Fibroblast of the conjunctiva (primary cell): ENCODE data around the gene KNDC1.

ENCODE experiments used
- DNase-seq: peaks from one replicate; pipeline ENCODE4 v3.0.0-alpha.2; 2010; ENCODE audit warnings: low read depth

The KNDC1 gene

GRCh38 chr10:133177380-133178157, 17.6 kb downstream of the KNDC1 start:
- DNase-seq, result no peak

DNA sequence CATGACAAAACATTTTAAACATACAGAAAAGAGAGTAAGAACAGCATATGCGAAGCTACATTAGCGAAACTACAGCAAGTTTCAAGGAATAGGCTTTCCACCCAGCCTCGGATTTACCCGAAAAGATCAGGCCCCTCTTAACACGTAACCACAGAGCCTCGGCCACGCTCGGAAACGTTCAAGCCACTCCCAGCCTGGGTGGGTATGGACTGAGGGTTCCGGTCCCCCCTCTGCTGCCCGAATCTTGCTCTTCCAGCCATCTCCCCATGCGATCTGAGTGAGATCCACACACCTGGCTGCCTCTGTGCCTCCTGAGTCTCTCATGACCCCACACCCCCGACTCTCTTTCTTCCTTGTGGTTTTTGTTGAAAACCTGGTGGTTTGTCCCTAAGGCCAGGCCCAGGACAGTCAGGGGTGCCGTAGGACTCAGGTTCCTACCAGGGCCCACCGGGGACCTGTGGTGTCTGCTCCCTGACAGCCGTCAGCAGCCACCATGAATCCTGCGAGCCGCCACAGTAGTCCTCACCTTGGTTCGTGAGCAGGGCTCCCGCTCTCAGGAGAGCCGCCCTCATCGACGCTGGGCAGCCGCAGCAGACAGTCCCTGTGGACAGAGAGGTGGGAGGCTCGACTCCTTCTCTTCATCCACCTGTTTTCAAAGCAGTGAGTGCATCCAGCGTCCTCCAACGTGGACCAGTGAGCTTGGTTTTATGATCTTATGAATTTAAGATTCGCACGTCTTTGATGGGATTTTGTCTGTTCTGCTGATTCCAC, 18.5 kb downstream of the KNDC1 start:
- DNase-seq, result no peak

DNA sequence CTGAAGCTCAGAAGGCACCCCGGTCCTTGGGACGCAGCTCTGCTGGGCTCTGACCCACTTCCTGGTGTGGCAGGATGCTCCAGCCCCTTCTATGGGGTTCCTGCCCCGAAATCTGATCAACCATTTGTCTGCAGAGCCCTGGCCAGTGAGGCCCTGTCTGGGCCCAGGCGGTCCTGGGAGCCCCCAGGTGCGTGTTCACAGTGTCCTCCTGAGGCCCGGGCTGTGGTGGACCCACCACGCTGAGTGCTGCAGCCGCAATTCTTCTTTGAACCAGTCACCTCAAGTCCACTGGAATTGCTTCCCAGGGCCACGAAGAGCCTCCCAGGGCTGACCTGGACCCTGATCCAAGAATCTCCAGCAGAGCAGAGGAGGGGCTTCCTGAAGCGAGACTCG, 19.1 kb downstream of the KNDC1 start:
- no peak for DNase-seq

GRCh38 chr10:133179651-133180050, 19.6 kb downstream of the KNDC1 start:
- no peak for DNase-seq

- DNase-seq, result no peak
Observed at GRCh38 chr10:133180192-133180964, 20.4 kb downstream of the KNDC1 start.

DNA sequence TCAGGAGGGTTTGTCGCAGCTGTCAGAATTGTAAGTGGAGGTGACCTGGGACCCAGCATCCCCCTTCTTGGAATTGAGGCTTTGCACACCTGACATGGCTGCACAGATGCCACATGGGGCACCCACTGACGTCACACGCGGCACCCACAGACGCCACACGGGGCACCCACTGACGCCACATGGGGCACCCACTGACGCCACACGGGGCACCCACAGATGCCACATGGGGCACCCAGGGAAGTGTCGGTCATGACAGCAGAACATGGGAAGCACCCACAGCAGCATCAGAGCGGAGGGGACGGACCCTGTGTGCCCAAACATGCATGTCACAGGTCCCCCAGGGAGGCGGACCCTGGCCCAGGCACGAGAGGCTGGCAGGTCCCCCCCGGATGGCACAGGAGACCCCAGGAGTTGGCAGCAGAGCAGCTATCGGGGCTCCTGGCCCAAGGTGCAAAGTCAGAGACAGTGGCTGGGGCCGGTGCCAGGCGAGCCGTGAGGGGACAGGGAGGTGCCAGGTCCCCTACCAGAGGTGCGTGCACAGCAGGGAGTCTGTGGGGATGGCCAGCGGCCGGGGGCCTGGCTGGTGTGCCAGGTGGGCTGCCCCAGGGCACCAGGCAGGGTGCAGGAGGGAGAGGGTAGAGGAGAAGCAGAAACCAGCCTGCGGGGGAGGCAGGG, 21.1 kb downstream of the KNDC1 start:
- no peak for DNase-seq

- DNase-seq, result no peak
Observed at GRCh38 chr10:133182190-133182589, 22.2 kb downstream of the KNDC1 start.

GRCh38 chr10:133182791-133183645, 23.0 kb downstream of the KNDC1 start:
- no peak for DNase-seq

DNA sequence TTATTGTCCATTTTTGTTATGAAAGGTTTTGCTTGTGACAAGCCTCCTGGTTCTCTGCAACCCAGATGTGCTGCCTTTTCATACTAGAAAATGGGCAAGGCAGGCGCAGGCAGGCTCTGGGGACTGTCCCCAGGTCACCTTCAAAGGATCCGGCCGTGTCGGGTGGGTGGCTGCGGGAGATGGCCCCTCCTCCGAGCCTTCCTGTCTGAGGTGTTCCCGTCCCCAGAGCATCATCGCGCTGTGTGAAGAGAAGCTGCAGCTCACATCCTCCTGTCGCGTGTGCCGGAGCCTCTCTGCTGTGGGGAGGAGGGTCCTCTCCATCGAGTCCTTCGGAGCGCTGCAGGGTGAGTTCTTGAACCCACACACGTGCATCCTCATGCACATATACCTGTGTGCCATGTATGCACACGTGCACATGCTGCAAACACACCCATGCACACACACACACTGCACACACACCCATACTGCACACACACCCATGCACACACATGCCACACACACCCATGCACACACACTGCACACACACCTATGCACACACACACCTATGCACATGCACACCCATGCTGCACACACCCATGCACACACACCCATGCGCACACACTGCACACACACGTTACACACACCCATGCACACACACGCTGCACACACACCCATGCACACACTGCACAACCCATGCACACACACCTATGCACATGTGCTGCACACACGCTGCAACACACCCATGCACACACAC, 23.8 kb downstream of the KNDC1 start:
- DNase-seq, result no peak

DNA sequence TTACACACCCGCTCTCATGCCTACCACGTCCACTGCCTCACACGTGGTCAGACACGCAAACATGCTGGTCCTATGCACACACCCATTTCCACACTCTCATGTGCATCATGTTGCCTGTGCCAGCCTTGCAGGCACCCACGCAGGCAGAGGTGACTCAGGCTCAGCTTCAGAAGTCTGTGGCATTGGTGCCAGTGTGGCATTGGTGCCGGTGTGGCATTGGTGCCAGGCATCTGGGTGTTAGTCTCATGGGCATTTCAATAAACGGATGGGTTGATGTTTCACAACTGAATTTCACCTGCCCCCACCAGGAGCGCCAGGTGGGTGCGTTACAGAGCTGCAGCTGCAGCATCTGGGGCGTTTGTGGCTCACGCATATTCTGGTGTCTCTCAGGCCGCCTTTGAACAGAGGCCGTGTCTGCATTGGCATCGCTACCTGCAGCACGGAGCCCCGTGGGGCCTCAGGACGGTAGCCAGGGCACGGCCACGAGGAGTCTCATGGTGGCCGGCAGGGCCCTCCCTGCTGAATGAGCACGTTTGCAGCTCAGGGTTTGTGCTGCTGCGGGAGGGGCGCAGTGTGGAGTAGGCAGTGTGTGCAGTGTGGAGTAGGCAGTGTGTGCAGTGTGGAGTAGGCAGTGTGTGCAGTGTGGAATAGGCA, 24.7 kb downstream of the KNDC1 start:
- DNase-seq, result no peak

DNA sequence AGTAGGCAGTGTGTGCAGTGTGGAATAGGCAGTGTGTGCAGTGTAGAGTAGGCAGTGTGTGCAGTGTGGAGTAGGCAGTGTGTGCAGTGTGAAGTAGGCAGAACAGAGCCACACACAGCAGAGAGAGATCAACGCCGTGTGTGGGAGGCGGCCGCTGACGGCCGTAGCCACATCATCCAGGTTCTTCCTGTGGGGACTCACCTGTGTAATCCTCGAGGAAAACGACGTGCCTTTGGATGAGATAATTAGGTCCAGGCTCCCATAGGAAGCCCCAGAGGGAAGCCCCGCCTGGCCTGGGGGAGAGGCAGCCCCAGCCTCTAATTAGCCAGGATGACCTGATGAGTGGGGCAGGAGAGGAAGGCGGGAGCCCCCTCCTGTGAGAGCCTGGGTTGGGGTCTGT, 25.4 kb downstream of the KNDC1 start:
- DNase-seq, result no peak

GRCh38 chr10:133185916-133186315, 25.9 kb downstream of the KNDC1 start:
- DNase-seq, result no peak

- DNase-seq, result no peak
Observed at GRCh38 chr10:133186416-133187090, 26.5 kb downstream of the KNDC1 start.

DNA sequence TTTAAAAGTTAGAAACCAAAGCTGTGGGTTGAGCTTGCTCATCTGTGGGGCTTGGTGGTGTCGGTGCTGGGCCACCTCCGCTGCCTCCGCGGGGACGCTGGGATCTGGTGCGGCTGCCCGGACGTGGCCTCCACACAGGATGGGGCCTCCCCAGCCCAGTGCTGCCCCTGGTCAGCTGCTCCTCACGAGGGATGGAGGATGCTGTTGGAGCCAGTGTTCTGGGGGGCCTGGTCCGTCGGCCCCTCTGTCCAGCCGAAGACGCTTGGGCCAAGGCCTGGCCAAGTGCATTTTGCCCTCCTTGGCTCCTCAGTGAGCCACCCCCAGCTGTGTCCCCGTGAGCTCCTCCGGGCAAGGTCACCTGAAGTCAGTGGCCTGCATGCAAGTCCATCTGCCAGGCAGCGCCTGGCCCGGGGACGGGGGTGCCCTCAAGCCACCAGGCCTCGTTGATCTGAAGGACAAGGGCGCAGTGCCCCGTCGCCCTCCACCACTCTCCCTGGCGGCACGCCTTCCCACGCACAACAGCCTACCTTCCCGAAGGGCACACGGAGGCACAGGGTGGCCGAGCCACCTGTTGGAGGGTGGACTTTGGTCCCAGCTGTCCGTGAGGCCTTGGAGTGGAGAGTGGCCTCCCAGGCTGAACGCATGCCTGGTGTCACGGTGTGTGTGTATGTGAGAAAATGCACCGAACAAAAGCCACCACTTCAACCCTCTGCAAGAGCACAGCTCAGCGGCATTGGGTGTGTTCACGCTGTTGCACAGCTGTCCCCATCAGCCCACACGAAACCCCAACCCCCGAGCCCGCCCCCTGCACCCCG, 27.3 kb downstream of the KNDC1 start:
- DNase-seq, result no peak

DNA sequence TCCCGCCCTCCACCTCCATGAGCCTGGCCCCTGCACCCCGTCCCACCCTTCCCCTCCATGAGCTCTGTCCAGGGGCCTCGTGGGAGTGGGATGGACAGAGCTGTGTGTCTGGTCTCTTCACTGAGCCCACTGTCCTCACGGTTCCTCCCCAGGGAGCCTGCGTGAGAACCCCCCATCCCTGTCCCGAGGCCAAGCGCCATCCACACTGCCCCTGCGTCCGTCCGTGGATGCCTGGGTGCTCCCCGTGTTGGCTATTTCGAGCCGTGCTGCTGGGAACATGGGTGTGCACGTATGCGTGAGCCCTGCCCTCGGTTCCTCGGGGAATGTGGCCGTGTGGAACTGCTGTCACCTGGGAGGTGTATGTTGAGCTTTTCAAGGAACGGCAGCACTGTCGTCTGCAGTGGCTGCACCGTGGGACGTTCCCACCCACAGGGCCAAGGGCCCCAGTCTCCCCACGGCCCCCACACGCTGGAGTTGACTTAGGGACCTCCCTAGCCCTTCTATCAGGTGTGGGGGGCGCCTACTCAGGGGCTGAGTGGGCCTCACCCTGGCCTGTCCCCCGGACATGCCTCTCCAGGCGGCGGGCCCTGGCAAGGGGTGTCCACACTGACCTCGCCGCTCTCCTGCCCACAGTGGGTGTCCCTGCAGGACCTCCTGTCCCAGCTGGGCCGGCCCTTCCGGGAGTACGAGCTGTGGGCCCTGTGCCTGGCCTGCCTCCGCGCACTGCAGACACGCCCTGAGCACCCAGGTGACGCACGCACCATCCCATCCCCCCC, 28.1 kb downstream of the KNDC1 start:
- no peak for DNase-seq

- no peak for DNase-seq
Observed at GRCh38 chr10:133189256-133189655, 29.2 kb downstream of the KNDC1 start.

- no peak for DNase-seq
Observed at GRCh38 chr10:133189726-133190125, 29.7 kb downstream of the KNDC1 start.

GRCh38 chr10:133190225-133190624, 30.2 kb downstream of the KNDC1 start:
- DNase-seq, result no peak
